Effector memory CD8-positive, alpha-beta T cell (primary cell): ENCODE data around the gene ZNF485.
A peak's percentile ranks its signal among the peaks of the same experiment; 100 is the strongest.

Experiments
- ATAC-seq: fragments of 150-1000 bp; cut with Tn5 transposase; replicated peaks from 2 replicates; pipeline ENCODE4 v1.10.0; 2021; ENCODE audit warnings: mild to moderate bottlenecking, moderate library complexity
- DNase-seq, 3 experiments: peaks; one replicate each; pipeline ENCODE4 v3.0.0; 2021
- H3K27ac Mint-ChIP-seq, 2 donors: one replicate each; pipeline ENCODE4 v1.8.0; 2022; ENCODE audit warnings: mild to moderate bottlenecking in 2 of 2, mixed read lengths in 2 of 2, moderate library complexity in 2 of 2
- H3K27me3 Mint-ChIP-seq, 2 donors: one replicate each; pipeline ENCODE4 v1.8.0; 2022; ENCODE audit warnings: mixed read lengths in 2 of 2
- H3K36me3 Mint-ChIP-seq: one replicate; pipeline ENCODE4 v1.8.0; 2022; ENCODE audit warnings: mild to moderate bottlenecking, moderate library complexity, mixed read lengths; ENCODE audit not compliant: insufficient read depth
- H3K4me1 Mint-ChIP-seq, 2 donors: one replicate each; pipeline ENCODE4 v1.8.0; 2022; ENCODE audit warnings: low read depth in 2 of 2, mixed read lengths in 2 of 2
- H3K4me3 Mint-ChIP-seq, 2 donors: one replicate each; pipeline ENCODE4 v1.8.0; 2022; ENCODE audit warnings: mild to moderate bottlenecking in 2 of 2, mixed read lengths in 2 of 2, moderate library complexity in 2 of 2
- H3K9me3 Mint-ChIP-seq, 2 donors: one replicate each; pipeline ENCODE4 v1.8.0; 2022; ENCODE audit warnings: mixed read lengths in 2 of 2
- total RNA-seq, 9 experiments: gene quantifications; one replicate each; lab custom pipeline; 2026; lab: John Stamatoyannopoulos, UW

The ZNF485 gene
- 4.0 to 14.1 (median 9.6) reads per million in 9 experiments for total RNA-seq

GRCh38 chr10:43606323-43607198 is at the start of gene ZNF485:
Gene ZNF485, plus strand, starts transcription at chr10:43606438. Its CDS starts 613 bp downstream, at chr10:43607051.
- H3K4me3 Mint-ChIP-seq, result peak within 1 kb of the TSS; percentile 79 to 87
- peak; percentile 93 for ATAC-seq
- DNase-seq, result peak; percentile 32 to 40 (median 40)
- H3K27me3 Mint-ChIP-seq, result no peaks in the 10 kb centered on the region
- peaks cover 18% of the 10 kb centered on the region for H3K36me3 Mint-ChIP-seq
- peaks cover 0 to 5% of the 10 kb centered on the region in 2 donors for H3K9me3 Mint-ChIP-seq
- peaks cover 14 to 19% of the 10 kb centered on the region in 2 donors for H3K4me1 Mint-ChIP-seq
- peak within 1 kb of the TSS; percentile 5 to 80 for H3K27ac Mint-ChIP-seq

- ATAC-seq (no peak), DNase-seq (no peak)
- Mint-ChIP-seq H3K27ac (no peak overlapping the region), H3K9me3 (peaks cover 7 to 24% of the 10 kb centered on the region in 2 donors), H3K4me1 (no peaks in the 10 kb centered on the region), H3K4me3 (no peak overlapping the region), H3K36me3 (peaks cover 2% of the 10 kb centered on the region), H3K27me3 (no peaks in the 10 kb centered on the region)
Measured at GRCh38 chr10:43557214-43557613, 49.0 kb upstream of the ZNF485 start.

- DNase-seq (no peak), ATAC-seq (no peak)
- Mint-ChIP-seq H3K27me3 (no peaks in the 10 kb centered on the region), H3K9me3 (no peaks in the 10 kb centered on the region), H3K4me3 (no peak overlapping the region), H3K27ac (no peak overlapping the region), H3K36me3 (peaks cover 8% of the 10 kb centered on the region), H3K4me1 (peaks cover 10 to 13% of the 10 kb centered on the region in 2 donors)
Measured at GRCh38 chr10:43569681-43570080, 36.6 kb upstream of the ZNF485 start.

DNA sequence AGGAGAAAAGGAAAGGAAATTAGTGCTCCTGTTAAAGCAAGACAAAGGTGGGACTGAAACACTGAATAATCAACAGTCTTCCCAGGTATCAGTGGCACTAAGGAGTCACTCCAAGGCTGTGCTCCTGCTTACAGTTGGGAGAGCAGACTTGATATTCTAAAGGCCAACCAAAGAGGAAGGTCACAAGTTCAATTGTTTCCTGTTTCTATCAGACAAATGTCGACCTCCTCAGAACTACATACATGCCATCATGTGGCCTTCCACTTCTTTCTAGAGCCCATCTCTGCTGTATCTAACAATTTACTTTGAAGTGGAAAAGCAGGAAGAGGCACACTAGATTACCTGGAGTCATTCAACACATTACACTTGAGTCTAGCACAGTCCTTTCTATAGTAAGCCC is 35.3 kb upstream of the ZNF485 start:
- Mint-ChIP-seq H3K9me3 (peaks cover 2 to 5% of the 10 kb centered on the region in 2 donors), H3K4me1 (peaks cover 23 to 24% of the 10 kb centered on the region in 2 donors), H3K4me3 (no peak overlapping the region), H3K27ac (peak overlapping the region in 1 of 2 donors; percentile 11), H3K36me3 (peaks cover 15% of the 10 kb centered on the region), H3K27me3 (no peaks in the 10 kb centered on the region)
- DNase-seq (no peak), ATAC-seq (no peak)

DNA sequence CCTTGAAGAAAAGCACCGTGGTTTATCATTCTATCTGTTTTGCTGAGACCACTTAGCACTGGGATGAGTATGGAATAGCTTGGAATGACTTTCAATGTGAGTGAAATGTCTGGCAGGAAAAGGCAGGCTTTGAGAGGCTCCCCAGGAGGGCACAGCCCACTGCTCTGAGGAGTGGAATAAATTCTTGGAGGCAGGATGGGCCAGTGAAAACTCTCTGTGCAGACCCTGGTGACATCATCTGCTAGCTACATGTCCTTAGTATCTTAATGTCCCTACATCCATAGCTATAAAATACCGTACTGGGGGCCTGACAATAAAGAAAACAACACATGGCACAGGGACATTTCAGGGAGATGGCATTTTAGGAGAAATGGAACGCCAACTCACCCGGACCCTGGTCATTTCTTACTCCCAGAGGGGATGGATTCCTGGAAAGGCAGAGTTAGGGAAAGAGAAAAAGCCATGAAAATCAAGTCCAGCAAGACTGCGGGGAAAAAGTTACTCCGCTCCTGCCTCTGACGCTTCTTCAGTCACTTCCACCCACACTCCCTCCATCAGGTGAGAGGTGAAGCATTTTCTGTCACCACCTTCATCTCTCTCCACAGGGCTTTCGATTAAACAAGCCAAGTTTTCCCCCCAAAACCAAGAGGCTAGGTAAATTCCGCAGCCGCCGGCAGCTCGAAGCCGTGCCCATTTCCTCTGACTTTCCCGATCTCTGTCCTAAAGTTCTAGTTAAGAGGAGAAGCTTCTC is 32.8 kb upstream of the ZNF485 start:
- DNase-seq (peak in 1 of 3 experiments; percentile 15), ATAC-seq (no peak)
- peak overlapping the region in 1 of 2 donors; percentile 7 for H3K4me3 Mint-ChIP-seq
- peaks cover 19% of the 10 kb centered on the region for H3K36me3 Mint-ChIP-seq
- H3K4me1 Mint-ChIP-seq, result peaks cover 31% of the 10 kb centered on the region in 2 donors
- H3K9me3 Mint-ChIP-seq, result peaks cover 4 to 16% of the 10 kb centered on the region in 2 donors
- H3K27me3 Mint-ChIP-seq, result no peaks in the 10 kb centered on the region
- peak overlapping the region; percentile 33 to 95 for H3K27ac Mint-ChIP-seq

GRCh38 chr10:43574001-43574892 is 32.0 kb upstream of the ZNF485 start, which contains the start of gene ZNF239:
Gene ZNF239, minus strand, starts transcription at chr10:43574616. Its CDS starts 16,537 bp downstream, at chr10:43558079.
- Mint-ChIP-seq H3K36me3 (peaks cover 19% of the 10 kb centered on the region), H3K4me3 (peak within 1 kb of the TSS; percentile 89), H3K27me3 (no peaks in the 10 kb centered on the region), H3K27ac (peak within 1 kb of the TSS; percentile 95 to 96), H3K9me3 (peaks cover 4 to 16% of the 10 kb centered on the region in 2 donors), H3K4me1 (peaks cover 31% of the 10 kb centered on the region in 2 donors)
- DNase-seq, result peak; percentile 77 to 82 (median 80)
- ATAC-seq, result peak; percentile 86

GRCh38 chr10:43574906-43575305 is 31.3 kb upstream of the ZNF485 start:
- Mint-ChIP-seq H3K27ac (peak overlapping the region; percentile 91 to 95), H3K4me3 (peak overlapping the region; percentile 89), H3K36me3 (peaks cover 19% of the 10 kb centered on the region), H3K27me3 (no peaks in the 10 kb centered on the region), H3K9me3 (peaks cover 4 to 16% of the 10 kb centered on the region in 2 donors), H3K4me1 (peaks cover 31% of the 10 kb centered on the region in 2 donors)
- no peak for DNase-seq
- ATAC-seq, result no peak

GRCh38 chr10:43576062-43576461 is 30.2 kb upstream of the ZNF485 start:
- peak overlapping the region; percentile 89 for H3K4me3 Mint-ChIP-seq
- DNase-seq, result peak in 1 of 3 experiments; percentile 25
- H3K27me3 Mint-ChIP-seq, result no peaks in the 10 kb centered on the region
- peaks cover 19% of the 10 kb centered on the region for H3K36me3 Mint-ChIP-seq
- H3K27ac Mint-ChIP-seq, result peak overlapping the region; percentile 79 to 96
- H3K9me3 Mint-ChIP-seq, result peaks cover 4 to 16% of the 10 kb centered on the region in 2 donors
- no peak for ATAC-seq
- peaks cover 27 to 30% of the 10 kb centered on the region in 2 donors for H3K4me1 Mint-ChIP-seq

- peak overlapping the region; percentile 89 for H3K4me3 Mint-ChIP-seq
- H3K4me1 Mint-ChIP-seq, result peaks cover 25 to 26% of the 10 kb centered on the region in 2 donors
- DNase-seq (no peak), ATAC-seq (no peak)
- peaks cover 4 to 16% of the 10 kb centered on the region in 2 donors for H3K9me3 Mint-ChIP-seq
- H3K27ac Mint-ChIP-seq, result peak overlapping the region; percentile 79 to 96
- peaks cover 19% of the 10 kb centered on the region for H3K36me3 Mint-ChIP-seq
- no peaks in the 10 kb centered on the region for H3K27me3 Mint-ChIP-seq
Measured at GRCh38 chr10:43576580-43576979, 29.7 kb upstream of the ZNF485 start.

GRCh38 chr10:43584051-43584450 is 22.2 kb upstream of the ZNF485 start:
- H3K27me3 Mint-ChIP-seq, result no peaks in the 10 kb centered on the region
- H3K4me3 Mint-ChIP-seq, result no peak overlapping the region
- DNase-seq, result no peak
- H3K36me3 Mint-ChIP-seq, result no peaks in the 10 kb centered on the region
- no peak overlapping the region for H3K27ac Mint-ChIP-seq
- peaks cover 4 to 6% of the 10 kb centered on the region in 2 donors for H3K4me1 Mint-ChIP-seq
- ATAC-seq, result no peak
- no peaks in the 10 kb centered on the region for H3K9me3 Mint-ChIP-seq

- DNase-seq, result no peak
- H3K9me3 Mint-ChIP-seq, result no peaks in the 10 kb centered on the region
- no peak for ATAC-seq
- H3K27me3 Mint-ChIP-seq, result peaks cover 4% of the 10 kb centered on the region in 2 donors
- H3K4me3 Mint-ChIP-seq, result no peak overlapping the region
- H3K36me3 Mint-ChIP-seq, result no peaks in the 10 kb centered on the region
- H3K27ac Mint-ChIP-seq, result no peak overlapping the region
- peaks cover 4 to 6% of the 10 kb centered on the region in 2 donors for H3K4me1 Mint-ChIP-seq
Measured at GRCh38 chr10:43585046-43585445, 21.2 kb upstream of the ZNF485 start.

- peaks cover 4 to 6% of the 10 kb centered on the region in 2 donors for H3K4me1 Mint-ChIP-seq
- no peak overlapping the region for H3K4me3 Mint-ChIP-seq
- peaks cover 0 to 2% of the 10 kb centered on the region in 2 donors for H3K9me3 Mint-ChIP-seq
- H3K36me3 Mint-ChIP-seq, result no peaks in the 10 kb centered on the region
- no peak overlapping the region for H3K27ac Mint-ChIP-seq
- ATAC-seq (no peak), DNase-seq (no peak)
- peaks cover 6% of the 10 kb centered on the region in 2 donors for H3K27me3 Mint-ChIP-seq
Measured at GRCh38 chr10:43585981-43586729, 20.1 kb upstream of the ZNF485 start.
